NCI-H510A (cell line): ENCODE measurements around the gene CAMK2A.

Source experiments
- DNase-seq: peaks from one replicate; lab custom pipeline; 2025; lab: John Stamatoyannopoulos, UW

The CAMK2A gene

GRCh38 chr5:150186897-150187296 lies 102.7 kb downstream of the CAMK2A start:
- no peak for DNase-seq

GRCh38 chr5:150186137-150186536 lies 103.4 kb downstream of the CAMK2A start:
- DNase-seq, result no peak

DNA sequence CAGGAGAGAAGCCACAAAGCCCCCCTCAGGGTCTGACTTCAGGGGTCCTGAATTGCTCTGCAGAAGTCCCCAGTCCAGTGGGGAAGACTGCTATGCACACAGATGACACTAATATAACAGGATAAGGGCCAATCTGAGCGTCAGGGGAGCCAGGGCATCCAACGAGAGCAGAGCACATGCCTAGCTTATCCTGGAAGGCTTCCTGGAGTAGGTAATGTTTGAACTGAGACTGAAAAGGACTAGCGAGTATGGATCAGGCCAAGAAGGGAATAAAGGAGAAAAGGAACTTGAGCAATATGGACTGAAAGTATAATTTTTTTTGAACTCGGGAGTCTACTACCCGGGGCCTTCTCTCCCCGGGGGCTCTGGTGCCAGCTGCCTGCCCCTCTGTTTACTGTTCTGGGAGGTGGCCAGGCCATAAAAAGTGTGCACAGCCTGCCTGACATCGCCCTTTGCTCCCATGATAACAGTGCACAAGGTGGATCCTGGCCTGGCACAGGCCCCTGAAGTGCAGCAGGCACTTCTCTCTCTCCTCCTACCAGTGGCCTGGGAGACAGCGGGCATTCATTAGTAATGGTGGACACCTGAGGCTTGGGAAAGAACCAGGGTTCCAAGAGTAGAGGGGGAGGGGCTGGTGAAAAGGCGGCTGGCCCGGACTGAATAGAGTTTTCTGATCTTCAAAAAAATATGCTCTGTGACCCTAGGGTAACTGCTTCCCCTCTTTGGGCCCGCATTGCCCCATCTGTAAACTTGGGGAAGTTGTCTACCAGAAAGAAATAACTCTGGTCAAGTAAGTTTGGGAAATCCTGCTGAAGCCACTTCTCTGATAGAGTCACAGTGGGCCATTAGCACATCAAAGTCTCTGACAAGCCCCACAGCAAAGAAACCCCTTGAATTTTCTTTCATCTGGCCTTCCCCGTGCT lies 104.3 kb downstream of the CAMK2A start:
- DNase-seq, result no peak

DNA sequence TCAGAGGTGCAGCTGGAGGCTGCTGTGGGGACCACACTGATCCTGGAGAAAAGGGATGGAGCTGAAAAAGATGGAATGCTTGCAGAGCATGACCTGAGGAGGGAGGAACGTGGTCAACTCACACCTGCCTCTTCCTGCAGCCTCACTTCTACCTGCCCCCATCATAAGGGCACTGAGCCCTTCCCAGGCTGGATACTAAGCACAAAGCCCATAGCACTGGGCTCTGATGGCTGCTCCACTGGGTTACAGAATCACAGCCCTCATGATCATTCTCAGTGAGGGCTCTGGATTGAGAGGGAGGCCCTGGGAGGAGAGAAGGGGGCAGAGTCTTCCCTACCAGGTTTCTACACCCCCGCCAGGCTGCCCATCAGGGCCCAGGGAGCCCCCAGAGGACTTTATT lies 105.6 kb downstream of the CAMK2A start:
- DNase-seq, result no peak

DNA sequence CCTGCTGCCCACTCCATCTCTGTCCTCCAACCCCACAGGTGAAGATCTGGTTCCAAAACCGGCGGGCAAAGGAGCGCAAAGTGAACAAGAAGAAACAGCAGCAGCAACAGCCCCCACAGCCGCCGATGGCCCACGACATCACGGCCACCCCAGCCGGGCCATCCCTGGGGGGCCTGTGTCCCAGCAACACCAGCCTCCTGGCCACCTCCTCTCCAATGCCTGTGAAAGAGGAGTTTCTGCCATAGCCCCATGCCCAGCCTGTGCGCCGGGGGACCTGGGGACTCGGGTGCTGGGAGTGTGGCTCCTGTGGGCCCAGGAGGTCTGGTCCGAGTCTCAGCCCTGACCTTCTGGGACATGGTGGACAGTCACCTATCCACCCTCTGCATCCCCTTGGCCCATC lies 106.1 kb downstream of the CAMK2A start:
- no peak for DNase-seq

- no peak for DNase-seq
Measured at GRCh38 chr5:150182774-150183173, 106.8 kb downstream of the CAMK2A start.

DNA sequence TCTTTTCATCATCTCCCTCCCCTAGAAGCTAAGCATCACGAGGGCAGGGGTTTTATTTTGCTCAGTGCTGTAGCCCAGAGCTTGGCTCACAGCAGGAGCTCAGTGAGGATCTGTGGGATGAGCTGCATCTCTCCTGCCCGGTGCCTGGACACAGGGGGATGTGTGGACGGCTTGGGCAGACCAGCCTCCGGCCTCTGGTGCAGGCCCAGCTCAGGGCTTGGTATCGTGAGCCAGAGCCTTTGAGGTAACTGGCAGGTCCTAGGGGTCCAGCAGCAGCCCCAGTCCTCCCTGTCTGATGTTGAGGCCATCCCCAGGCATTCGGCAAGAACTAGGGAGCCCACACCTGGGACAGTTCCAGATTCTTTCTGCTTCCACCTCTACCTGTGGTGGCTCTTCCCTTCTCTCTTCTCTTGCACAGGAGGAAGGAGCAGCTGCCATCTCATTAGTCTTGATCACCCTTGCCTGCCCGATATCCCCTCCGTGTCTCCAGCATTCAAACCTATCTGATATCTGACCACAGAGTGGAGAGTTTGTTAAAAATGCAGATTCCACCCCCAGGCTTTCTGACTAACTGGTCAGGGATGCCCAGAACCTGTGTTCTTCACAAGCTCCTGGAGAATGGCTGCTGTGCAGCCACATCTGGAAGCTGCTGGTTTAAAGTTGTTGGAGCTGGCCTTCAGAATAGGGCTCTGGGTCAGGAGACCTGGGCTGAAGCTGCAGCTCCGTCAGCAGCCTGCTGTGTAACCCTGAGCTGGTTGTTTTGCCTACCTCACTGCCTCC lies 107.6 kb downstream of the CAMK2A start:
- DNase-seq, result no peak

GRCh38 chr5:150181027-150181426 lies 108.5 kb downstream of the CAMK2A start:
- no peak for DNase-seq

DNA sequence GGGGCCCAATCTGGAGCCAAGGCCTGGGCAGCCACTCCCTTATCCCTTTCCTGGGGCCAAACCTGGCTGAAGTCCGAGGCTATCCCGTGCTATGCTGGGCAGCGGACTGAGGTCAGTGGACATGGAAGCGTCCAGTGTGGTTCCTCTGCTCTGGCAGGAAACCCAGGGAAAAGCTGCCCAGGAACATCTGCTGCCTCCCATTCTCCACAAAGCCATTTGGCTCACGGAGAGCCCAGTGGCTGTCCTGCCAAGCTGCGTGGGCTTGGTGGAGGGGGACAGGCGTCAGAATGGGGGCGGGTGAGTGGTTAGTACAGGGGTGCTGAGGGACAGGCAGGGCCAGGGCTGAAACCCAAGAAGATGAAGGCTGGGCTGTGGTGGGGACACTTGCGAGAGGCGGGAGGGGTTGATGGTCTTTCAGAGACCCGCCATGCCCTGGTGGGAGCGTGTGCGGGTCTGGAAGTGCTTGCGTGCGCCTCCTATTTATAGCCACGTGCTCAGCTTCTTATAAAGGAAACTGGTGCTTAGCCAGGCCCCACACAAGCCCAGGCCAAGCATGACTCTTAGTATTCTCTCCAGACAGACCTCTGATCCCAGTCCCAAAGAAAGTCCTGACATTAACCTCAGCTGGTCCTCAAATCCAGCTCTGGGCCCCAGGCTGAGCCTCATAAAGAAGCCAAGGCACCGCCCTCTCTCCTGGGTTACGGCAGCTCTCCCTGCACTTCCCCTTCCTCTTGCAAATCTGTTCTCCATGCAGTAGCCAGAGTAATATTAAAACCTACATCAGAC lies 109.1 kb downstream of the CAMK2A start:
- no peak for DNase-seq

GRCh38 chr5:150179019-150179620 lies 110.5 kb downstream of the CAMK2A start:
- DNase-seq, result no peak

- DNase-seq, result no peak
Measured at GRCh38 chr5:150178262-150178661, 111.3 kb downstream of the CAMK2A start.

GRCh38 chr5:150177721-150178120 lies 111.9 kb downstream of the CAMK2A start:
- no peak for DNase-seq

DNA sequence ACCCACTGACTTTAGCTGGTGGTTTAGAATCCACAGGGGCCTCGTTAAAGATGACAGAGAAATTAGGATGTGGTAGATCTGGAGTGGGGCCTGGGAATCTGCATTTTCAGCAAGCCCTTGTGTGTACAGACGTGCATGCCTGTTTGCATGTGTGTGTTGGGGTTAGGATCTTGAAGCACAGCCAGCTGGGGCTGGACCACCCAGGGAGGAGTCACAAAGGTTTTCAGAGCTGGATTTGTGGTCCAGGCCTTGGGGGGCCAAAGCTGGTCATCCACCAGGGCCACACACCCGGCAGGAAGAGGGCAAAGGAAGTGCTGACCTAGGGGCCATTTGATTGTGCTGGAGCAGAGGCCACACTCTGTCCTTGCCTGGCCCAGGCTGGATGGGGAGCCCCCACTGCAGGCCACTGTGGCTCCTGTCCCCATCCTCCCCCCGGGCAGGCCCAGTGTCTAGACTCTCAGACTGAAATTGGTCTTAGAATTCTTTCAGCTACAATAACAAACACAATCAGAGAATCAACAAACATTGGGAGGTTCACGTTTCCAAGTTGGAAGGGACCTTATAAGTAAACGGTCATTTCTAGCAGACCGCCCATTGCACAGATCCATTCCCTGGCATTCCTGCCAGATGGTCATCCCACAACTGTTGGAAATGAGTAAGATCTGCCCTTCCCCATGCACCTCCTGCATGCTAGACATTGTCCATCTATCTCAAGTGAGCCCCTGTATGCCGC lies 112.7 kb downstream of the CAMK2A start:
- DNase-seq, result no peak

GRCh38 chr5:150175536-150175935 lies 114.0 kb downstream of the CAMK2A start:
- DNase-seq, result no peak

DNA sequence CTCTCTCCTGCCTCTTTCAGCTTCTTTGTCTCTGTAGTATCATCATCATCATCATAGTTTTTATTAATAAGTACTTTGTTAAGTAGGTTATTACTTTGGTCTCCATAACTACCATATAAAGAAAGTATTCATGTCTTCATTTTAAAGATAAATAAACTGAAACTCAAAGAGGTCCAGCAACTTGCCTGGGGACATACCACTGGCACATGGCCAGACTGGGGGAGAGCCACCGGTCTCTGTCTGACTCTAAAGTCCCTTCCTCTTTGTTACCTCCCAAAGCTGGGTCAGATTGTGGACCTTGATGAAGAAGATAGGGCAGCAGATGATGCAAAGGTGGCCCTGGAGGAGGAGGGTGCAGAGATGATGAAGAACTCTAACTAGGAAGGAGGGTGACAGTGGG lies 114.5 kb downstream of the CAMK2A start:
- DNase-seq, result no peak

GRCh38 chr5:150174285-150174684 lies 115.3 kb downstream of the CAMK2A start:
- DNase-seq, result no peak

GRCh38 chr5:150173161-150173560 lies 116.4 kb downstream of the CAMK2A start:
- DNase-seq, result no peak

DNA sequence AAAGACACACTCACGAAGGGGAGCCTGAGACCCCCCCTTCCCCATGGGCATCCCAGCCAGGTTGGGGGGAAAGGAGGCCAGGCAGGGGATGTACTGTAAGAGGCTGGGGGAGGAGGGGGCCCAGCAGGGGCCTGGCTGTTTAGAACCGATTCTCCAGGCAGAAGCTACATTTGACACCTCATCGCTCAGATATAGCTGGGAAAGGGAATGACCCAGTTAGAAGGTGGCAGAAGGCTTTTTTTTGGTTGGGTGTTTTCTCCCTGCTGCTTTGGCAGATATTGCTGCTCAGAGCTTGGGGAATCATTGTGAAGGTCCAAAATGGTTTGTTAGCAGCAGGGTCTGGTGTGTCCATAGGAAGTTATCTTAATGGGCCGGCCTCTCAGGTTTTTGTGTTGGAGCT lies 117.0 kb downstream of the CAMK2A start:
- no peak for DNase-seq

- no peak for DNase-seq
Measured at GRCh38 chr5:150172145-150172544, 117.4 kb downstream of the CAMK2A start.
